PFSK-1 (cell line): Measurements from ENCODE around the gene MGA.

Source experiments
- FOXP2 ChIP-seq: optimal IDR thresholded peaks from 2 replicates; pipeline ENCODE3; 2011; ENCODE audit warnings: borderline replicate concordance, control low read depth, inconsistent platforms; ENCODE audit not compliant: insufficient read depth; ENCODE audit errors: extremely low read length, extremely low read depth
- POLR2AphosphoS5 ChIP-seq: IDR thresholded peaks from 2 replicates; pipeline ENCODE4 v1.6.1; 2012; ENCODE audit warnings: low read depth, mild to moderate bottlenecking, control low read depth, low read length, moderate library complexity
- SIN3A ChIP-seq: IDR thresholded peaks from 2 replicates; pipeline ENCODE4 v1.6.1; 2012; ENCODE audit warnings: mild to moderate bottlenecking, low read length, moderate library complexity, borderline replicate concordance; ENCODE audit not compliant: insufficient read depth
- TAF1 ChIP-seq: IDR thresholded peaks from 2 replicates; pipeline ENCODE4 v1.6.1; 2012; ENCODE audit warnings: low read length, control low read depth, borderline replicate concordance; ENCODE audit not compliant: insufficient read depth
- TF ChIP-seq, protein P1 (sequence below), 2 experiments: IDR thresholded peaks; 2 replicates each; pipeline versions ENCODE4 v1.6.1 to v1.8.0; 2011 to 2012; ENCODE audit warnings: low read depth in 2 of 2, low read length in 2 of 2, control low read depth in 1 of 2, inconsistent platforms in 1 of 2, mild to moderate bottlenecking in 1 of 2, moderate library complexity in 1 of 2; ENCODE audit not compliant: insufficient read depth in 1 of 2

The MGA gene

DNA sequence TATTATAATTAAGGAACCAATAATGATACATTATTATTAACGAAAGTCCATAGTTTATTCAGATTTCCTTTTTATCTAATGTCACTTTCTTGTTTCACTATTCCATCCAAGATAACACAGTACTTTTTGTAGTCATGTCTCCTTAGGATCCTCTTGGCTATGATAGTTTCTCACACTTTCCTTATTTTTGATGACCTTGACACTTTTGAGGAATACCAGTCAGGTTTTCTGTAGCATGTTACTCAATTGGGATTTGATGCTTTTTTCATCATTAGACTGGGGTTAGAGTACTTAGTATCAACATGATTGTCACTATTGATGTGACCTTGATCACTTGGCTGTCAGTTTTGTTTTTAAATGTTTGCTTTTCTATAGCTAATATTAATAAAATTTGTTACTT, 33.0 kb upstream of the MGA start:
- TF ChIP-seq, protein P1, sequence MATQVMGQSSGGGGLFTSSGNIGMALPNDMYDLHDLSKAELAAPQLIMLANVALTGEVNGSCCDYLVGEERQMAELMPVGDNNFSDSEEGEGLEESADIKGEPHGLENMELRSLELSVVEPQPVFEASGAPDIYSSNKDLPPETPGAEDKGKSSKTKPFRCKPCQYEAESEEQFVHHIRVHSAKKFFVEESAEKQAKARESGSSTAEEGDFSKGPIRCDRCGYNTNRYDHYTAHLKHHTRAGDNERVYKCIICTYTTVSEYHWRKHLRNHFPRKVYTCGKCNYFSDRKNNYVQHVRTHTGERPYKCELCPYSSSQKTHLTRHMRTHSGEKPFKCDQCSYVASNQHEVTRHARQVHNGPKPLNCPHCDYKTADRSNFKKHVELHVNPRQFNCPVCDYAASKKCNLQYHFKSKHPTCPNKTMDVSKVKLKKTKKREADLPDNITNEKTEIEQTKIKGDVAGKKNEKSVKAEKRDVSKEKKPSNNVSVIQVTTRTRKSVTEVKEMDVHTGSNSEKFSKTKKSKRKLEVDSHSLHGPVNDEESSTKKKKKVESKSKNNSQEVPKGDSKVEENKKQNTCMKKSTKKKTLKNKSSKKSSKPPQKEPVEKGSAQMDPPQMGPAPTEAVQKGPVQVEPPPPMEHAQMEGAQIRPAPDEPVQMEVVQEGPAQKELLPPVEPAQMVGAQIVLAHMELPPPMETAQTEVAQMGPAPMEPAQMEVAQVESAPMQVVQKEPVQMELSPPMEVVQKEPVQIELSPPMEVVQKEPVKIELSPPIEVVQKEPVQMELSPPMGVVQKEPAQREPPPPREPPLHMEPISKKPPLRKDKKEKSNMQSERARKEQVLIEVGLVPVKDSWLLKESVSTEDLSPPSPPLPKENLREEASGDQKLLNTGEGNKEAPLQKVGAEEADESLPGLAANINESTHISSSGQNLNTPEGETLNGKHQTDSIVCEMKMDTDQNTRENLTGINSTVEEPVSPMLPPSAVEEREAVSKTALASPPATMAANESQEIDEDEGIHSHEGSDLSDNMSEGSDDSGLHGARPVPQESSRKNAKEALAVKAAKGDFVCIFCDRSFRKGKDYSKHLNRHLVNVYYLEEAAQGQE (IDR thresholded peaks at IDR 0.05; ENCODE audit: insufficient read depth in 1 of 2, low read depth in 2 of 2, low read length in 2 of 2): no peak
- TF ChIP-seq POLR2AphosphoS5: no peak
- TF ChIP-seq TAF1: no peak
- TF ChIP-seq FOXP2: no peak
- no peak for TF ChIP-seq SIN3A

DNA sequence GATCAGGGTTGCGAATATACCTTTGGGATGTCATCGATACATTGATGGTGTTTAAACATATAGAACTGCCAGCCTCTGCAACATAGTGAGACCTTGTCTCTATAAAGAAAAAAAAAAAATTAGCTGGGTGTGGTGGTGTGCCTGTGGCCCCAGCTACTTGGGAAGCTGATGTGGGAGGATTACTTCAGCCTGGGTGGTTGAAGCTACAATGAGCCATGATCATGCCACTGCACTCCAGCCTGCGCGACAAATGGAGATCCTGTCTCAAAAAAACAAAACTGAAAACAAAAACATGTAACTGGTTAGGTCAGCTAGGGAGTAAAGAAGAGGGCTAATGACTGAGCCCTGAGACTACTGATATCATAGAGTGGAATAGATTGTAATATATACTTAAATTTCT, 30.7 kb upstream of the MGA start:
- TF ChIP-seq SIN3A (no peak), POLR2AphosphoS5 (no peak), TAF1 (no peak)
- TF ChIP-seq, protein P1 (IDR thresholded peaks at IDR 0.05; ENCODE audit: insufficient read depth in 1 of 2, low read depth in 2 of 2, low read length in 2 of 2): no peak

DNA sequence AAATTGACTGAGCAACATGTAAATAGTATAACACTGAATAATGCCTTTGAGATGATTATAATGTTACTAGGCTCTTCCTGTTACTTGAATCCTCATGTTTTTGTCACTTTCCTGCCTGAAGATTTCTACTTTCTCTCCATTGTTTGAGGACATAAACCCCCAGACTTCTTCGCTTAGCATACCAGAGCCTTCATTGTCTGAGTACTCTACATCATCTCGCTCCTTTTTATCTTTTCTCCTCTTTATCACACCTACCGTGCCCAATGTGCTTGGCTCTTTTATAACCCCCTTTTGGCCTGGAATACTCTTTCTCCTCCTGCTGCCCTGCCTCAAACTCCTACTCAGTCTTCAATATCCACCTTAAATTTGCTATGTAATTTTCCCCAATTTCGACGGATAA, 30.3 kb upstream of the MGA start:
- TF ChIP-seq POLR2AphosphoS5 (no peak), TAF1 (no peak), SIN3A (no peak), FOXP2 (no peak)
- TF ChIP-seq, protein P1 (IDR thresholded peaks at IDR 0.05; ENCODE audit: insufficient read depth in 1 of 2, low read depth in 2 of 2, low read length in 2 of 2): no peak

DNA sequence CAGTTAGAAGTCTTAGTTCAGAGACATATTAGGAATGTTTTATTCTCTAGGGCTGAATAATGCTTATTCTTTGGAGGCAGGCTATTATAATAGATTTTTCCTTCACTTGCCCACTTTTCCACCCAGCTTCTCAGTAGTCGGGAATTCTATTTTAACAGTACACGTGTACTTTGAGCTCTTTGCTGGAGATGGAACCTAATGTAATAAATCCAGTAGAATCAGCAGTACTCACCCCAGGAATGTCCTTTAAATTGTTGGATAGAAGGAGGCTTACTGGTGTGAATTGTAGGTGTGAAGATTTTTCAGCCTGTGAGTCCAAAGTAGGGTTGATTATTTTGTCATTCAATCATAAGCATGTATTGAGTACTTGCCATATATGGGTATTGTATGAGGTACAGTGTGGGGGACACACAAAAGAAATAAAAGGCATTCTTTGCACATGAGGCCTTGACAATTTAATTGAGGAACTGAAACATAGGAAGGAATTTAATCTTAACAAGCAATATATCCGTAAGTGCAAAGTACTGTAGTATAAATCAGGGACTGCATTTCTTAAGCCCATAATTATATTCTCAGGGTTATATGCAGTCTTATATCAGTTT, 29.5 kb upstream of the MGA start:
- TF ChIP-seq FOXP2 (no peak), TAF1 (no peak), POLR2AphosphoS5 (no peak), SIN3A (no peak)
- TF ChIP-seq, protein P1 (IDR thresholded peaks at IDR 0.05; ENCODE audit: insufficient read depth in 1 of 2, low read depth in 2 of 2, low read length in 2 of 2): no peak

DNA sequence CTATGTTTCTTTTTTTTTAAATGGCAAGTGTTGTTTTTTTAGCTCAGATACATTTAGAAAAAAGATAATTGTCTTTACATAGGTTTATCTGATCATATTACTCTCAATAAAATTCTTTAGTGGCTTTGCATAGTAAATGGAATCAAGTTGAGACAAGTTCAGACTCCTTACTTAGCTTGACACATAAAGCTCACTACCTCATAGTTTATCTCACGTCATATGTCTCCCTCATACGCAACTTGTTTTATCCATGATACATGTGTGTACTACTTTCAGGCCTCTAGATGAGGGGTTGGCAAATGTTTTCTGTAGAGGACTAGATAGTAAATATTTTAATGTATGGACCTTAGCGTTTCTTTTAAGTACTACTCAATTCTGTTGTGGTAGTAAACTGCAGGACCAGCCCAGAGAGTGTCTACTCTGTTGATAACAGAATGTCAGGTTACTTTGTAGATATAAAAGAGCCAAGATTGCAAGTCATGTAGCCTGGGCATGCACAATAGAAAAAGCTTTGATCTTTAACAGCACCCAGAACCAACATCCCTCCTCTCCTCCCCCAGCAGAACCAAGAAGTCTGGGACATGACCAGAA, 28.2 kb upstream of the MGA start:
- TF ChIP-seq, protein P1 (IDR thresholded peaks at IDR 0.05; ENCODE audit: insufficient read depth in 1 of 2, low read depth in 2 of 2, low read length in 2 of 2): no peak
- TF ChIP-seq SIN3A (no peak), TAF1 (no peak), POLR2AphosphoS5 (no peak), FOXP2 (no peak)
